ENCODE results near the gene OR1F1. TPM values are rescaled to one million over a fixed set of nuclear protein-coding genes. Genes with fewer than 3 reads are reported as not detected.
A peak's percentile ranks its signal among the peaks of the same experiment; 100 is the strongest.

The OR1F1 gene
- total RNA-seq, 2 experiments from 2014 or later = not detected

DNA sequence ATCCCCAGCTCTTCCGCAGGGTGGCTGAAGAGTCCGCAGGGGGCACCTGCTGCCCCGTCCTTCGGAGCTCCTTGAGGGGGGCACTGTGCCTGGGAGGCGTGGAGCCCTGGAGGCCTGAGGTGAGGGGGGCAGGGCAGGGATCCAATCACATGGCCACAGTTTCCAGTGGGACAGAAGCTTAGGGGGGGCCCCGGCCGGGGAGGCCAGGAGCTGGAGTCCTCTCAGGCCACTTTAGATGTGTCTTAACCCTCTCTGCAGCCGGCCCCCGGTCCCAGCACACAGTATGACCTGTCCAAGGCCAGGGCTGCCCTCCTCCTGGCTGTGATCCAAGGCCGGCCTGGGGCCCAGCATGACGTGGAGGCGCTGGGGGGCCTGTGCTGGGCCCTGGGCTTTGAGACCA lies 42.3 kb upstream of the OR1F1 start:
- DNase-seq (no peak), ATAC-seq (ENCODE audit: low read depth) (no peak)
- Mint-ChIP-seq H3K4me1 (peaks cover 7% of the 10 kb centered on the region), H3K27ac (no peak overlapping the region), H3K9me3 (no peaks in the 10 kb centered on the region), H3K27me3 (no peaks in the 10 kb centered on the region), H3K4me3 (no peak overlapping the region), H3K36me3 (peaks cover 6% of the 10 kb centered on the region)
- POLR2A ChIA-PET = interaction anchor here (1.0 to 1.1 kb wide), 2 partner anchors 11 to 12 kb away, joined by 3 read pairs; partner anchors contain the start of gene ZNF213

DNA sequence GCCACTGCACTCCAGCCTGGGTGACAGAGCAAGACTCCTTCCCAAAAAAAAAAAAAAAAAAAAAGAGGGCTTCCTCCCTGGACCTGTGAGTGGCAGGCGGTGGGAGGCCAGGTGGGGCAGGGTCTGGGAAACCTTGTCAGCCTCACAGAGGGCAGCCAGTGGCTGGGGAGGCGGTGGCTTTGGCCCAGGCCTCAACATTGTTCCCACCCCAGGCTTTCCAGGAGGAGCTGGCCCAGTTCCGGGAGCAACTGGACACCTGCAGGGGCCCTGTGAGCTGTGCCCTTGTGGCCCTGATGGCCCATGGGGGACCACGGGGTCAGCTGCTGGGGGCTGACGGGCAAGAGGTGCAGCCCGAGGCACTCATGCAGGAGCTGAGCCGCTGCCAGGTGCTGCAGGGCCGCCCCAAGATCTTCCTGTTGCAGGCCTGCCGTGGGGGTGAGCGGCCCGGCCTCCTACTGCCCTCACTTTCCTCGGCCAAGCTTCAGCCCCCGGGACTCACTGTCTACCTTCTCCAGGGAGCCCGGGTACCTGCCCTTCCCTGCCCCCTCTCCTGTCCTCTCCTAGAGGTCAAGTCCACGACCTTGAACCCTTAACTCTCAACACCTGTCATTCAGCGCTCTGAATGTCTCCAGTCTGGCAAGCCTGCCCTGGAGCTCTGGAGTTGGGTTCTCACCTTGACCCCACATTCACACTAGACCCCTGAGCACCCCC lies 40.8 kb upstream of the OR1F1 start:
- no peak for ATAC-seq (ENCODE audit: low read depth)
- POLR2A ChIA-PET = interaction anchor here (0.6 to 5.7 kb wide), 5 partner anchors 11 to 1569 kb away, joined by 3 to 42 read pairs (median 4); partner anchors contain the start of gene ZNF213
- DNase-seq = no peak

DNA sequence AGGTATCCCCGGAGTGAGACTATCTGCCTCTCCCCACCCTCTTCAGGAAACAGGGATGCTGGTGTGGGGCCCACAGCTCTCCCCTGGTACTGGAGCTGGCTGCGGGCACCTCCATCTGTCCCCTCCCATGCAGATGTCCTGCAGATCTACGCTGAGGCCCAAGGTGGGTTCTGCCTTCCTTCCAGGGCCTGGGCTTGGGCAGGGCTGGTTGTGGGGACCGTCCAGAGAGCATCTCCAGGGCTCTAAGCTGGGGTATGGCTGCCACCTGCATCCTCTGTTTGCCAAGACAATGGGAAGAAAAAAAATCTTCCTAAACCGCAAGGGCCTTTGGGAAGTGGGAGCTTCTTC lies 40.3 kb upstream of the OR1F1 start:
- DNase-seq = no peak
- no peak for ATAC-seq (ENCODE audit: low read depth)
- peaks cover 3% of the 10 kb centered on the region for H3K27me3 Mint-ChIP-seq
- H3K9me3 Mint-ChIP-seq = no peaks in the 10 kb centered on the region
- no peaks in the 10 kb centered on the region for H3K36me3 Mint-ChIP-seq
- no peak overlapping the region for H3K27ac Mint-ChIP-seq
- POLR2A ChIA-PET = interaction anchor here (0.6 to 5.7 kb wide), 5 partner anchors 11 to 1569 kb away, joined by 3 to 42 read pairs (median 5); partner anchors contain the start of gene ZNF213
- H3K4me3 Mint-ChIP-seq = no peak overlapping the region
- peaks cover 20% of the 10 kb centered on the region for H3K4me1 Mint-ChIP-seq

More for the DNA sequence above, 40.8 kb upstream of the OR1F1 start:
- H3K36me3 Mint-ChIP-seq = peaks cover 3% of the 10 kb centered on the region
- no peaks in the 10 kb centered on the region for H3K9me3 Mint-ChIP-seq
- no peaks in the 10 kb centered on the region for H3K27me3 Mint-ChIP-seq
- H3K27ac Mint-ChIP-seq = no peak overlapping the region
- H3K4me3 Mint-ChIP-seq = no peak overlapping the region
- H3K4me1 Mint-ChIP-seq = peaks cover 15% of the 10 kb centered on the region

DNA sequence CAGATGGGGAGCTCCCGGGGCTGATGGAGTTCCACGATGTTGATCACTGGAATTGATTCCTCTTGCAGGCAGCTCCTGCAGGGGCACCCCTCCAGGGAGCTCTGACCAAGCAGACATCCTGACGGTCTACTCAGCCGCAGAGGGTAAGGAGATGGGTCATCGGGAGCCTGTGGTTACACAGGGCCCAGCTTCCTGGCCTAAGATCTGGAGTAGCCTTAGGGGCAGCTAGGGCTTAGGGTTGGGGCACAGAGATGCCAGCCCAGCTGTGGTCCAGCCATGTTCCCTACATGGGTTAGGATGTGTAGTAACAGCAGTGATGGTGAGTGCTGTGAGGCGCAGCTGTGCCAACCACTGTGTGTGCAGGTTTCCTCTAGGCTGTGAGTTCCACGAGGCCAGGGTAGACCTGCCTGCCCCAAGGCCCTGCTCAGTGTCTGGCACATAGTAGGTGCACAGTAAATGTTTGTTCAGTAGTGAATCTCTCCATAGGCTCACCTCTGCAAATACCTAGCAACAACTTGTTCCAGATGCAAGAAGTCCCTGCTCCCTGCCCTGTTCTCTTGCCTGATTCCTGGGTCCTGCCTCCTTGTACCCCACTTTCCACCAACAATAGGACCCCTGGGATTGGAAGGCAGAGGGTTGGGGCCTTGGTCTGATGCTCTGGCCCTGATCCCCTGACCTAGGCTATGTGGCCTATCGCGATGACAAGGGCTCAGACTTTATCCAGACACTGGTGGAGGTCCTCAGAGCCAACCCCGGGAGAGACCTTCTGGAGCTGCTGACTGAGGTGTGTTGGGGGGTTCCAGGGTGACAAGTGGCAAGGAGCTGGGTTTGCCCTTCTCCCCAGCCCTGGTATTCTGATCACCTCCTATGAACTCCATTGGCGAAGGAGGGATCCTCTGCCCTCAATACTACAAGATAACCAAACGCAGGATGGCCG lies 39.5 kb upstream of the OR1F1 start:
- Mint-ChIP-seq H3K36me3 (no peaks in the 10 kb centered on the region), H3K27me3 (peaks cover 4% of the 10 kb centered on the region), H3K4me3 (peak overlapping the region; percentile 88), H3K4me1 (peaks cover 22% of the 10 kb centered on the region), H3K9me3 (no peaks in the 10 kb centered on the region), H3K27ac (peak overlapping the region; percentile 68)
- POLR2A ChIA-PET = interaction anchor here (1.2 to 5.7 kb wide), 5 partner anchors 10 to 19 kb away, joined by 5 to 42 read pairs (median 8); partner anchors contain the start of gene ZNF213
- no peak for DNase-seq
- ATAC-seq (ENCODE audit: low read depth) = no peak

DNA sequence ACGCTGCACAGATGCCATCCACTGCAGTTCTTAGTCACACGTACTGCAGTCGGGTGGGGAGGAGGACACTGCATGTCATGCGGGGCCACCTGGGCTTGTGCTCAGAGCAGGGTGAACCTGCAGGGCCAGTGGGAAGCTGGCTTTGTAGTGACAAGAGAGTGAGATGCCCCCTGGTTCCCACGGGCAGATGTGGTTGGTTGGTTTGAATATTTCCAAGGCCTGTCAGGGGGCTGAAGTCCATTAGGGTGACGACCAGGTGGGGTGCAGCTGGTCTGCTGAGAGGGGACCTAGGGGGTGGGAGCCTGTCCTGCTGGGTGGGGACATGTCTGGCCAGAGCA lies 38.8 kb upstream of the OR1F1 start:
- Mint-ChIP-seq H3K36me3 (no peaks in the 10 kb centered on the region), H3K4me1 (peaks cover 22% of the 10 kb centered on the region), H3K27ac (peak overlapping the region; percentile 68), H3K27me3 (peaks cover 4% of the 10 kb centered on the region), H3K9me3 (no peaks in the 10 kb centered on the region), H3K4me3 (peak overlapping the region; percentile 88)
- POLR2A ChIA-PET = interaction anchor here (0.5 to 5.7 kb wide), 7 partner anchors 10 to 102 kb away, joined by 3 to 42 read pairs (median 6); partner anchors contain the start of gene ZNF213
- DNase-seq (no peak), ATAC-seq (ENCODE audit: low read depth) (no peak)

DNA sequence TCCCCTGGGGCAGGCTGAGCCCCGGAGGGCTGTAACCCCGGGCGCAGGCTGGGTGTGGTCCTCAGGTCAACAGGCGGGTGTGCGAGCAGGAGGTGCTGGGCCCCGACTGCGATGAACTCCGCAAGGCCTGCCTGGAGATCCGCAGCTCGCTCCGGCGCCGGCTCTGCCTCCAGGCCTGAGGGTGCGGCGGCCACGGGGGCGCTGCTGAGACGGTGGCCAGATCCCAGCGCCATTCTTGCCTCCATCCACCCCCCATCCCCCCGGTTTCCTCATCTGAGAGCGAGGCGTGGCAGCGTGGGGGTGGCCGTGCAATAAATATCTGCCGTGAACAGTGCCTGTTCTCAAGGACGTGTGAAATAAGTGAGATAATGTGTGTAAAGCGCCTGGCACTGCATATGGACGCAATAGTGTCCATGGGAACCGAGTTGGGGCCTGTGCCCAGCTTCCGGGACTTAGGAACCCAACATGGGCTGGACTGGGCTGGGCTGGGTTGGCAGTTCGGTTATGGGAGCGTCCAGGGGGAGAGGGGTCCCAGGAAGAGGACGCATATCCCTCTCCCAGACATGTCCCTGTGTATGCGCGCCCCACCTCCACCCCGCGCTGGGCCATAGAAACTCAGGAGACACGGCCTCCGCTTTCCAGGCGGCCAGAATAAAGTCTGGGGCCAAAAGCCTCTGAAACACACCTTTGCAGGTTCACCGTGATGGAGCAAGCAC lies 38.2 kb upstream of the OR1F1 start:
- no peaks in the 10 kb centered on the region for H3K36me3 Mint-ChIP-seq

DNA sequence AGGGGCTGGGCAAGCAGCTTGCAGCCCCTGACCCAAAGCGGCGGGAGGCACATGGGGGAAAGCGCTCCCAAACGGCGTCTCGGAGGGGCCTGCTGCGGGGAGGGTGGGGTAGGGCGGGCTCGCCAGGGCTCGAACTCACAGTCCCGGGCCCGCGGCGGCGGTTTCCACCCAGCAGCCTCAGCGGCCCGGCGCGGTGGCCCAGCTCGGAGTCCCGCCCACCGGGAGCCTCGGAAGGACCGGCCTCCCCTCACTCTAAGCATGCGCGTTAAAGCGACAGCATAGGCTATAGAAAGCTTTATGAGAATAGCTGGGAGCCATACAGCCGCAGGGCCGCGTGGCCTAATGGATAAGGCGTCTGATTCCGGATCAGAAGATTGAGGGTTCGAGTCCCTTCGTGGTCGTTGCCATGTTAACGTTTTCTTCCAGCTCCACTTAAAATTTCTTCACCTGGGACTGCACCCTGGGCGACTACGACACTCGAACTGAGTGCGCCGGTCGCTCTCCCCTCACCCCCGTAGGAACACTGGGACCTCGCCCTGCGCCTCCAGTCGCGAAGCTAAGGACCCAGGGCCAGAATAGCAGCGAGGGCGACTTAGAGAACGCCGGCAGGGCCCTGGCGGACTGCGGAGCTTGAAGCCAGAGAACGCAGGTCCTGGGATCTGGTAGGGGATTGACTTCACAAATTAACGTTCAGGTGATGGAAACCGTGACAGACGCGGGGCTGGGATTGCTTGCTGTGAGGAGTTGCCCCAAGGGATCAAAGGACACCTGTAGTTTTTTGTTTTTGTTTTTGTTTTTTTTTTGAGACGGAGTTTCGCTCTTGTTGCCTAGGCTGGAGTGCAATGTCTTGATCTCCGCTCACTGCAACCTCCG lies 37.4 kb upstream of the OR1F1 start:
- Mint-ChIP-seq H3K36me3 (no peaks in the 10 kb centered on the region), H3K4me3 (peak overlapping the region; percentile 88), H3K9me3 (no peaks in the 10 kb centered on the region), H3K27me3 (peaks cover 4% of the 10 kb centered on the region), H3K4me1 (peaks cover 24% of the 10 kb centered on the region), H3K27ac (peak overlapping the region; percentile 89)
- ATAC-seq (ENCODE audit: low read depth) = peak; percentile 84
- POLR2A ChIA-PET = interaction anchor here (0.7 to 5.7 kb wide), 25 partner anchors 8 to 250 kb away, joined by 3 to 42 read pairs (median 4); partner anchors contain the start of genes IL32, ZNF174, ZNF213 and ZSCAN32
- DNase-seq = peak; percentile 99

More for the DNA sequence above, 38.2 kb upstream of the OR1F1 start:
- H3K9me3 Mint-ChIP-seq = no peaks in the 10 kb centered on the region
- DNase-seq (peak; percentile 77), ATAC-seq (ENCODE audit: low read depth) (peak; percentile 11)
- H3K4me3 Mint-ChIP-seq = peak overlapping the region; percentile 88
- peak overlapping the region; percentile 88 for H3K27ac Mint-ChIP-seq
- POLR2A ChIA-PET = interaction anchor here (0.5 to 5.7 kb wide), 26 partner anchors 9 to 251 kb away, joined by 3 to 42 read pairs (median 5); partner anchors contain the start of genes IL32, ZNF174, ZNF213 and ZSCAN32
- H3K27me3 Mint-ChIP-seq = peaks cover 4% of the 10 kb centered on the region
- H3K4me1 Mint-ChIP-seq = peaks cover 23% of the 10 kb centered on the region

DNA sequence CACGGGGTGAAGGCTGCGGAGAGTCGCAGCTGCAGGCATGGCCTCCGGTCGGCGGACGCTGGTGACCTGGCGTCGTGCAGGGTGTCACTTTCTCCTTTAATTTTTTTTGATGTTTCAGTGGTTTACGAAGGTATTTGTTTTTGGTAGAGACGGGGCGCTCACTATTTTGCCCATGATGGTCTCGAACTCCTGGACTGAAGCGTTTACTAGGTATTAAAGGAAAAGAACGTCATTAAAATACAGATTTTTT lies 36.1 kb upstream of the OR1F1 start:
- Mint-ChIP-seq H3K27ac (peak overlapping the region; percentile 88), H3K4me3 (peak overlapping the region; percentile 73), H3K27me3 (peaks cover 5% of the 10 kb centered on the region), H3K9me3 (no peaks in the 10 kb centered on the region), H3K4me1 (peaks cover 24% of the 10 kb centered on the region), H3K36me3 (no peaks in the 10 kb centered on the region)
- ATAC-seq (ENCODE audit: low read depth) (no peak), DNase-seq (peak; percentile 51)
- POLR2A ChIA-PET = interaction anchor here (0.5 to 5.7 kb wide), 4 partner anchors 17 to 292 kb away, joined by 3 to 42 read pairs (median 4); partner anchors contain the start of genes NAA60, ZNF213 and ZNF597

DNA sequence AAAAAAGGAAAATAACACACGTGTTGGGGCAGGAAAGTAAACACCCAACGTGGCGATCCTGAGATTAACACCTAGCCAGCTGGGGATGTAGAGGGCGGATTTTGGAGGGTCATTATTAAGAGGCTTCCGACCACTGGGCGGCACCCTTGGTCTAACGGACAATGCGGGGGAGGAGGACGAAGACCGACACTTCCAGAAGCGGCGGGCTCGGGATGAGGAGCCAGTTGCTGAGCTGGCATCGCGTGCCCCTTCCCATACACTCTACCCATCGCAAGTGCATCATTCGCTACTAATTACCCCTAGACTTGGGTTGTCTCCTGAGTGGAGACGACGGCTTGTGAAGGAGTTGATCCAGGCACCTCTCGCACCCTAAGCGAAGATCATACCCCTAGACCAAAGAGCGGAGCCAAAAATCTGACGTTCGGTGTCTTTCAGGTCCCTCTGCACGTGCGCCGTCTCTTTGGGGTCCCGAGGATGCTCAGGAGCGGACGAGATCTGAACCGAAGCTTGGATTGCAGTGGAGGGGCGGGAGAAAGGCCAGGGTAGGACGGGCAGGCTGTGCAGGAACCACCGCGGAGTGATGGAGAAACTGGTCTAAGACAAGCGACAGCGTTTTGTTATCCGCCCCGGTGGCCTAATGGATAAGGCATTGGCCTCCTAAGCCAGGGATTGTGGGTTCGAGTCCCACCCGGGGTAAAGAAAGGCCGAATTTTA lies 35.6 kb upstream of the OR1F1 start:
- Mint-ChIP-seq H3K4me3 (peak overlapping the region; percentile 73), H3K36me3 (no peaks in the 10 kb centered on the region), H3K4me1 (peaks cover 28% of the 10 kb centered on the region), H3K27ac (peak overlapping the region; percentile 88), H3K27me3 (peaks cover 9% of the 10 kb centered on the region), H3K9me3 (no peaks in the 10 kb centered on the region)
- ATAC-seq (ENCODE audit: low read depth) (peak; percentile 12), DNase-seq (peak; percentile 84)
- POLR2A ChIA-PET = interaction anchor here (0.5 to 5.7 kb wide), 4 partner anchors 17 to 291 kb away, joined by 3 to 42 read pairs (median 4); partner anchors contain the start of genes NAA60, ZNF213 and ZNF597

DNA sequence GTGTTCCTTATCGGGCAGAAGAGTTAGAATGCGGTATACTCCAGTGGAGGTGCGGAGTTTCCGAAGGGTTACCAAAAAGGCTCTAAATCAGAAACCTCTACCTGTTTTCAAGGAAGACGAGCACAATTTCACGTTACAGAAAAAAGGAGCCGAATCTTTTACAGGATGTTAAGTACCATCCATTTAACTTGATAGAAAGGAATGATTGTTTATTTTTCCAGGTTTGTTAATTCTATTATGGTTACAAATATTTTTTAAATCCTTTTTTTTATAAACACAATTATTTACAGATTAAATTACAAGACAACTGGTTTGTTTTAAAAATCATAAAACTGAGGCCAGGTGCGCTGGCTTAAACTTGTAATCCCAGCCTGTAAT lies 35.0 kb upstream of the OR1F1 start:
- POLR2A ChIA-PET = interaction anchor here (1.0 kb wide), 1 partner anchor 94 kb away, joined by 3 read pairs; no protein-coding TSS in a partner anchor

DNA sequence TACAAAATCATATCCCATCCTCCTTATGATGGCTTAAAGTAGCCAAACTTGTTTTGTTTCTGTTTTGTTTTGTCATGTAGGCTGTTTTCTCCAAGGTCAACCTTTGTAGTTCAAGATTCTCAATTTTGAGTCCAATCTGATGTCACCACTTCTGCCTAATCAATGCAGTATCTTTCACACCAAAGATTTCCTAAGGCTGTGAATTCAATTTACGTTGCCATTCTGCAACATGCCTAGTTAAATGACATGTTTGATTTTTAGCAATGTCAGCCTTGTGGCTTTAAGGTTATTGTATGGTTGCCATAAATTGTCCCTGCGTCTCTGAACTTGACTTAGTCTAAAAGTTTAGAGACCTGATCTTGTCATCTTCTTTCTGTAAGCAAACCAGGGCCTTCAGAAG lies 32.8 kb upstream of the OR1F1 start:
- H3K9me3 Mint-ChIP-seq = no peaks in the 10 kb centered on the region
- POLR2A ChIA-PET = no interaction called here
- no peak overlapping the region for H3K27ac Mint-ChIP-seq
- peaks cover 12% of the 10 kb centered on the region for H3K27me3 Mint-ChIP-seq
- H3K4me3 Mint-ChIP-seq = no peak overlapping the region
- peaks cover 2% of the 10 kb centered on the region for H3K36me3 Mint-ChIP-seq
- DNase-seq (no peak), ATAC-seq (ENCODE audit: low read depth) (no peak)
- peaks cover 36% of the 10 kb centered on the region for H3K4me1 Mint-ChIP-seq

More for the DNA sequence above, 35.0 kb upstream of the OR1F1 start:
- Mint-ChIP-seq H3K9me3 (no peaks in the 10 kb centered on the region), H3K27ac (peak overlapping the region; percentile 88), H3K36me3 (no peaks in the 10 kb centered on the region), H3K4me3 (peak overlapping the region; percentile 73), H3K27me3 (peaks cover 12% of the 10 kb centered on the region), H3K4me1 (peaks cover 33% of the 10 kb centered on the region)
- DNase-seq (no peak), ATAC-seq (ENCODE audit: low read depth) (no peak)

All from activated naive CD8-positive, alpha-beta T cell treated with anti-CD3 and anti-CD28 coated beads, Interleukin-2, amount 10 ng/mL, durations not matched to agents 7 days and 5 days (primary cell).